Amniotic epithelial cell (primary cell): Measurements from ENCODE around the gene CNNM1.

Experiments
- DNase-seq: peaks from one replicate; pipeline ENCODE4 v3.0.0-alpha.2; 2010; ENCODE audit warnings: low read depth

CNNM1 gene

GRCh38 chr10:99337311-99337811 lies 8.2 kb downstream of the CNNM1 start:
- no peak for DNase-seq

- DNase-seq, result no peak
Measured at GRCh38 chr10:99337901-99338300, 8.7 kb downstream of the CNNM1 start.

- no peak for DNase-seq
Measured at GRCh38 chr10:99339077-99339476, 9.9 kb downstream of the CNNM1 start.

- no peak for DNase-seq
Measured at GRCh38 chr10:99339563-99340047, 10.4 kb downstream of the CNNM1 start.

GRCh38 chr10:99340650-99341049 lies 11.5 kb downstream of the CNNM1 start:
- no peak for DNase-seq

GRCh38 chr10:99341248-99341647 lies 12.1 kb downstream of the CNNM1 start:
- DNase-seq, result no peak

GRCh38 chr10:99341860-99342490 lies 12.8 kb downstream of the CNNM1 start:
- DNase-seq, result no peak

GRCh38 chr10:99343262-99343661 lies 14.1 kb downstream of the CNNM1 start:
- no peak for DNase-seq

GRCh38 chr10:99344715-99345114 lies 15.6 kb downstream of the CNNM1 start:
- no peak for DNase-seq

GRCh38 chr10:99345350-99345749 lies 16.2 kb downstream of the CNNM1 start:
- DNase-seq, result peak; percentile 29

GRCh38 chr10:99346247-99346646 lies 17.1 kb downstream of the CNNM1 start:
- DNase-seq, result peak; percentile 25

- DNase-seq, result no peak
Measured at GRCh38 chr10:99347672-99348071, 18.5 kb downstream of the CNNM1 start.

- no peak for DNase-seq
Measured at GRCh38 chr10:99353182-99353581, 24.0 kb downstream of the CNNM1 start.

GRCh38 chr10:99357691-99358090 lies 28.5 kb downstream of the CNNM1 start:
- DNase-seq, result no peak

- DNase-seq, result no peak
Measured at GRCh38 chr10:99358101-99358500, 28.9 kb downstream of the CNNM1 start.

GRCh38 chr10:99360934-99361333 lies 31.8 kb downstream of the CNNM1 start:
- DNase-seq, result no peak

GRCh38 chr10:99364125-99364524 lies 35.0 kb downstream of the CNNM1 start:
- no peak for DNase-seq

- DNase-seq, result no peak
Measured at GRCh38 chr10:99365311-99365710, 36.2 kb downstream of the CNNM1 start.

- no peak for DNase-seq
Measured at GRCh38 chr10:99365736-99366135, 36.6 kb downstream of the CNNM1 start.

- no peak for DNase-seq
Measured at GRCh38 chr10:99366666-99367065, 37.5 kb downstream of the CNNM1 start.

GRCh38 chr10:99368646-99369045 lies 39.5 kb downstream of the CNNM1 start:
- no peak for DNase-seq

GRCh38 chr10:99369126-99369525 lies 40.0 kb downstream of the CNNM1 start:
- no peak for DNase-seq

- DNase-seq, result no peak
Measured at GRCh38 chr10:99369551-99369950, 40.4 kb downstream of the CNNM1 start.

GRCh38 chr10:99370993-99371392 lies 41.8 kb downstream of the CNNM1 start:
- no peak for DNase-seq
